Liver (tissue), 9 donors: ENCODE data around the gene PEMT. TPM values are rescaled to one million over a fixed set of nuclear protein-coding genes. Genes with fewer than 3 reads are reported as not detected.

Experiments used
- DNase-seq: peaks from one replicate; pipeline ENCODE4 v3.0.0-alpha.2; 2017; ENCODE audit warnings: low spot score
- H3K27ac ChIP-seq, 2 donors: one replicate each; pipeline ENCODE4 v1.7.0; 2013; ENCODE audit warnings: inconsistent platforms in 2 of 2, low read length in 2 of 2, control low read depth in 1 of 2, low read depth in 1 of 2, mild to moderate bottlenecking in 1 of 2
- H3K27me3 ChIP-seq, 4 donors: one replicate each; pipeline versions ENCODE4 v1.6.1 to v1.7.0; 2013; ENCODE audit warnings: low read length in 3 of 4, inconsistent platforms in 1 of 4, mild to moderate bottlenecking in 1 of 4, moderate library complexity in 1 of 4; ENCODE audit not compliant: control insufficient read depth in 4 of 4, insufficient read depth in 4 of 4
- H3K36me3 ChIP-seq, 4 donors: one replicate each; pipeline versions ENCODE4 v1.6.1 to v1.7.0; 2013; ENCODE audit warnings: low read length in 3 of 4, mild to moderate bottlenecking in 3 of 4, low read depth in 1 of 4, moderate library complexity in 1 of 4; ENCODE audit not compliant: control insufficient read depth in 4 of 4, insufficient read depth in 3 of 4
- H3K4me1 ChIP-seq, 4 donors: one replicate each; pipeline versions ENCODE4 v1.6.1 to v1.7.0; 2013; ENCODE audit warnings: low read length in 3 of 4, mild to moderate bottlenecking in 3 of 4, moderate library complexity in 1 of 4; ENCODE audit not compliant: control insufficient read depth in 4 of 4, insufficient read depth in 4 of 4
- H3K4me3 ChIP-seq, 3 donors: one replicate each; pipeline versions ENCODE4 v1.6.1 to v1.7.0; 2013; ENCODE audit warnings: low read length in 3 of 3, control low read depth in 1 of 3, low read depth in 1 of 3, mild to moderate bottlenecking in 1 of 3
- H3K9ac ChIP-seq, 2 donors: one replicate each; pipeline ENCODE4 v1.7.0; 2013; ENCODE audit warnings: low read length in 2 of 2, mild to moderate bottlenecking in 2 of 2, moderate library complexity in 2 of 2, control low read depth in 1 of 2, low read depth in 1 of 2
- H3K9me3 ChIP-seq, 4 donors: one replicate each; pipeline versions ENCODE4 v1.6.1 to v1.7.0; 2013; ENCODE audit warnings: low read length in 3 of 4; ENCODE audit not compliant: control insufficient read depth in 4 of 4
- CTCF ChIP-seq: fragments of 150-350 bp; IDR thresholded peaks from 2 replicates; pipeline ENCODE4 v1.5.1; 2017; ENCODE audit warnings: improper control_type of control experiment, low read depth, low read length; ENCODE audit not compliant: missing input control
- FOXA1 ChIP-seq: IDR thresholded peaks from 2 replicates; pipeline ENCODE4 v1.6.1; 2016; ENCODE audit warnings: antibody characterized with exemption
- FOXA2 ChIP-seq: IDR thresholded peaks from 2 replicates; pipeline ENCODE4 v1.6.1; 2016; ENCODE audit warnings: antibody characterized with exemption
- HNF4A ChIP-seq, 2 donors: conservative IDR thresholded peaks; 2 replicates each; pipeline ENCODE4 v1.6.1; 2016; ENCODE audit warnings: antibody characterized with exemption in 2 of 2, mild to moderate bottlenecking in 2 of 2
- JUND ChIP-seq, 2 donors: IDR thresholded peaks; 2 replicates each; pipeline ENCODE4 v1.6.1; 2016; ENCODE audit warnings: antibody characterized with exemption in 2 of 2
- RAD21 ChIP-seq, 2 donors: IDR thresholded peaks; 2 replicates each; pipeline ENCODE4 v1.6.1; 2016; ENCODE audit warnings: antibody characterized with exemption in 2 of 2, mild to moderate bottlenecking in 2 of 2
- RXRA ChIP-seq, 2 donors: IDR thresholded peaks; 2 replicates each; pipeline ENCODE4 v1.6.1; 2017 to 2018; ENCODE audit warnings: antibody characterized with exemption in 2 of 2, mild to moderate bottlenecking in 1 of 2
- SP1 ChIP-seq: IDR thresholded peaks from 2 replicates; pipeline ENCODE4 v1.6.1; 2018; ENCODE audit warnings: antibody characterized with exemption, mild to moderate bottlenecking
- TAF1 ChIP-seq: conservative IDR thresholded peaks from 2 replicates; pipeline ENCODE4 v1.6.1; 2016; ENCODE audit warnings: antibody characterized with exemption, mild to moderate bottlenecking
- ZBTB33 ChIP-seq: IDR thresholded peaks from 2 replicates; pipeline ENCODE4 v1.6.1; 2016; ENCODE audit warnings: antibody characterized with exemption
- WGBS: extraction: QIAGEN DNeasy Blood & Tissue Kit; methylation state at CpG from one replicate; pipeline ENCODE4 v1.1.7; 2013; 5-methylcytosine and 5-hydroxymethylcytosine counted together
- polyA plus RNA-seq, 2 donors: library from polyadenylated mRNA; stranded (reverse) in 1 of 2; unstranded in 1 of 2; fragments of 200-250 nt in 1 of 2; fragments of >200 nt in 1 of 2; fragmentation: Nextera tagmentation in 1 of 2; extraction: Ambion mirVana in 1 of 2; gene quantifications; one replicate each; pipeline versions ENCODE4 v1.2.1 to v1.2.3, GENCODE V29; 2013 to 2015
- total RNA-seq, 2 donors: library from RNA; depleted of rRNA; stranded (reverse); fragments of >200 nt; gene quantifications; one replicate each; pipeline ENCODE4 v1.2.3, GENCODE V29; 2014
- donor health status: healthy.
- donor health status: healthy.
- donor health status: healthy.
- donor health status: healthy.
- donor health status: healthy.

PEMT gene
- total and polyA plus RNA-seq, 4 donors: 64.6 to 211 (median 184) TPM

- no peak for TF ChIP-seq JUND (IDR thresholded peaks at IDR 0.05)
- TF ChIP-seq CTCF: no peak
- TF ChIP-seq FOXA1: no peak
- no peak for TF ChIP-seq RAD21 (IDR thresholded peaks at IDR 0.05)
- no peak for TF ChIP-seq TAF1
- TF ChIP-seq RXRA (IDR thresholded peaks at IDR 0.05): no peak
- no peak for TF ChIP-seq SP1
- no peak for TF ChIP-seq FOXA2
- TF ChIP-seq ZBTB33: no peak
- H3K9ac ChIP-seq: no peak overlapping the region
- H3K27ac ChIP-seq: peak overlapping the region; percentile 94 to 95
- peaks cover 25 to 71% (median 48%) of the 10 kb centered on the region in 4 donors for H3K4me1 ChIP-seq
- DNase-seq: no peak
- H3K9me3 ChIP-seq: no peaks in the 10 kb centered on the region
- 70% methylated on average over 23 of the region's 23 CpGs for WGBS
- H3K4me3 ChIP-seq: no peak overlapping the region
- H3K27me3 ChIP-seq: no peaks in the 10 kb centered on the region
- peaks cover 0 to 3% (median 0%) of the 10 kb centered on the region in 4 donors for H3K36me3 ChIP-seq
Measured at GRCh38 chr17:17540935-17541639, 50.4 kb downstream of the PEMT start.

- H3K4me1 ChIP-seq: peaks cover 28 to 75% (median 51%) of the 10 kb centered on the region in 4 donors
- no peak for TF ChIP-seq HNF4A (conservative IDR thresholded peaks at IDR 0.05)
- H3K36me3 ChIP-seq: peaks cover 0 to 3% (median 0%) of the 10 kb centered on the region in 4 donors
- H3K9me3 ChIP-seq: no peaks in the 10 kb centered on the region
- no peak for DNase-seq
- H3K27me3 ChIP-seq: no peaks in the 10 kb centered on the region
- peak overlapping the region; percentile 94 to 95 for H3K27ac ChIP-seq
- no peak overlapping the region for H3K4me3 ChIP-seq
- WGBS: 69% methylated on average over 15 of the region's 15 CpGs
- H3K9ac ChIP-seq: peak overlapping the region in 1 of 2 donors; percentile 11
Measured at GRCh38 chr17:17540278-17540906, 51.1 kb downstream of the PEMT start.

- DNase-seq: no peak
- WGBS: 61% methylated on average over 10 of the region's 10 CpGs
- Histone ChIP-seq H3K4me1 (peaks cover 26 to 75% (median 49%) of the 10 kb centered on the region in 4 donors), H3K9me3 (no peaks in the 10 kb centered on the region), H3K27me3 (no peaks in the 10 kb centered on the region), H3K36me3 (peaks cover 0 to 2% (median 0%) of the 10 kb centered on the region in 4 donors), H3K4me3 (no peak overlapping the region), H3K27ac (peak overlapping the region; percentile 94 to 95), H3K9ac (peak overlapping the region; percentile 12 to 71)
- no peak for TF ChIP-seq HNF4A (conservative IDR thresholded peaks at IDR 0.05)
- TF ChIP-seq RXRA (IDR thresholded peaks at IDR 0.05): peak in 1 of 2 donors; percentile 43
Measured at GRCh38 chr17:17539591-17539990, 51.9 kb downstream of the PEMT start.
